ENCODE data around the gene S1PR1.

Gene S1PR1

DNA sequence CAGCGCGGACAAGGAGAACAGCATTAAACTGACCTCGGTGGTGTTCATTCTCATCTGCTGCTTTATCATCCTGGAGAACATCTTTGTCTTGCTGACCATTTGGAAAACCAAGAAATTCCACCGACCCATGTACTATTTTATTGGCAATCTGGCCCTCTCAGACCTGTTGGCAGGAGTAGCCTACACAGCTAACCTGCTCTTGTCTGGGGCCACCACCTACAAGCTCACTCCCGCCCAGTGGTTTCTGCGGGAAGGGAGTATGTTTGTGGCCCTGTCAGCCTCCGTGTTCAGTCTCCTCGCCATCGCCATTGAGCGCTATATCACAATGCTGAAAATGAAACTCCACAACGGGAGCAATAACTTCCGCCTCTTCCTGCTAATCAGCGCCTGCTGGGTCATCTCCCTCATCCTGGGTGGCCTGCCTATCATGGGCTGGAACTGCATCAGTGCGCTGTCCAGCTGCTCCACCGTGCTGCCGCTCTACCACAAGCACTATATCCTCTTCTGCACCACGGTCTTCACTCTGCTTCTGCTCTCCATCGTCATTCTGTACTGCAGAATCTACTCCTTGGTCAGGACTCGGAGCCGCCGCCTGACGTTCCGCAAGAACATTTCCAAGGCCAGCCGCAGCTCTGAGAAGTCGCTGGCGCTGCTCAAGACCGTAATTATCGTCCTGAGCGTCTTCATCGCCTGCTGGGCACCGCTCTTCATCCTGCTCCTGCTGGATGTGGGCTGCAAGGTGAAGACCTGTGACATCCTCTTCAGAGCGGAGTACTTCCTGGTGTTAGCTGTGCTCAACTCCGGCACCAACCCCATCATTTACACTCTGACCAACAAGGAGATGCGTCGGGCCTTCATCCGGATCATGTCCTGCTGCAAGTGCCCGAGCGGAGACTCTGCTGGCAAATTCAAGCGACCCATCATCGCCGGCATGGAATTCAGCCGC is 2.5 kb downstream of the S1PR1 start (continued):
- TF ChIP-seq, protein P1, sequence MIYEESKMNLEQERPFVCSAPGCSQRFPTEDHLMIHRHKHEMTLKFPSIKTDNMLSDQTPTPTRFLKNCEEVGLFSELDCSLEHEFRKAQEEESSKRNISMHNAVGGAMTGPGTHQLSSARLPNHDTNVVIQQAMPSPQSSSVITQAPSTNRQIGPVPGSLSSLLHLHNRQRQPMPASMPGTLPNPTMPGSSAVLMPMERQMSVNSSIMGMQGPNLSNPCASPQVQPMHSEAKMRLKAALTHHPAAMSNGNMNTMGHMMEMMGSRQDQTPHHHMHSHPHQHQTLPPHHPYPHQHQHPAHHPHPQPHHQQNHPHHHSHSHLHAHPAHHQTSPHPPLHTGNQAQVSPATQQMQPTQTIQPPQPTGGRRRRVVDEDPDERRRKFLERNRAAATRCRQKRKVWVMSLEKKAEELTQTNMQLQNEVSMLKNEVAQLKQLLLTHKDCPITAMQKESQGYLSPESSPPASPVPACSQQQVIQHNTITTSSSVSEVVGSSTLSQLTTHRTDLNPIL (CRISPR knock-in tag; IDR thresholded peaks at IDR 0.05; ENCODE audit: low read depth): no peak
- TF ChIP-seq ARNTL (CRISPR knock-in tag; IDR thresholded peaks at IDR 0.05; ENCODE audit: borderline replicate concordance, low read depth): no peak

DNA sequence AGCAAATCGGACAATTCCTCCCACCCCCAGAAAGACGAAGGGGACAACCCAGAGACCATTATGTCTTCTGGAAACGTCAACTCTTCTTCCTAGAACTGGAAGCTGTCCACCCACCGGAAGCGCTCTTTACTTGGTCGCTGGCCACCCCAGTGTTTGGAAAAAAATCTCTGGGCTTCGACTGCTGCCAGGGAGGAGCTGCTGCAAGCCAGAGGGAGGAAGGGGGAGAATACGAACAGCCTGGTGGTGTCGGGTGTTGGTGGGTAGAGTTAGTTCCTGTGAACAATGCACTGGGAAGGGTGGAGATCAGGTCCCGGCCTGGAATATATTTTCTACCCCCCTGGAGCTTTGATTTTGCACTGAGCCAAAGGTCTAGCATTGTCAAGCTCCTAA is 3.2 kb downstream of the S1PR1 start:
- no peak for ATAC-seq
- TF ChIP-seq OSR1 (CRISPR knock-in tag; IDR thresholded peaks at IDR 0.05): no peak
- no peak for TF ChIP-seq ZNF8 (CRISPR knock-in tag; IDR thresholded peaks at IDR 0.05)
- no peak for TF ChIP-seq CSDC2 (CRISPR knock-in tag; IDR thresholded peaks at IDR 0.05)
- TF ChIP-seq, protein P2, sequence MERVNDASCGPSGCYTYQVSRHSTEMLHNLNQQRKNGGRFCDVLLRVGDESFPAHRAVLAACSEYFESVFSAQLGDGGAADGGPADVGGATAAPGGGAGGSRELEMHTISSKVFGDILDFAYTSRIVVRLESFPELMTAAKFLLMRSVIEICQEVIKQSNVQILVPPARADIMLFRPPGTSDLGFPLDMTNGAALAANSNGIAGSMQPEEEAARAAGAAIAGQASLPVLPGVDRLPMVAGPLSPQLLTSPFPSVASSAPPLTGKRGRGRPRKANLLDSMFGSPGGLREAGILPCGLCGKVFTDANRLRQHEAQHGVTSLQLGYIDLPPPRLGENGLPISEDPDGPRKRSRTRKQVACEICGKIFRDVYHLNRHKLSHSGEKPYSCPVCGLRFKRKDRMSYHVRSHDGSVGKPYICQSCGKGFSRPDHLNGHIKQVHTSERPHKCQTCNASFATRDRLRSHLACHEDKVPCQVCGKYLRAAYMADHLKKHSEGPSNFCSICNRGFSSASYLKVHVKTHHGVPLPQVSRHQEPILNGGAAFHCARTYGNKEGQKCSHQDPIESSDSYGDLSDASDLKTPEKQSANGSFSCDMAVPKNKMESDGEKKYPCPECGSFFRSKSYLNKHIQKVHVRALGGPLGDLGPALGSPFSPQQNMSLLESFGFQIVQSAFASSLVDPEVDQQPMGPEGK (CRISPR knock-in tag; IDR thresholded peaks at IDR 0.05; ENCODE audit: borderline replicate concordance): no peak
- TF ChIP-seq ISL1 (CRISPR knock-in tag; IDR thresholded peaks at IDR 0.05): no peak
- TF ChIP-seq ZFP3 (CRISPR knock-in tag; IDR thresholded peaks at IDR 0.05): no peak
- TF ChIP-seq RARB (CRISPR knock-in tag; IDR thresholded peaks at IDR 0.05): no peak
- no peak for TF ChIP-seq ZFP30 (CRISPR knock-in tag; IDR thresholded peaks at IDR 0.05)
- TF ChIP-seq ESRRG (CRISPR knock-in tag; IDR thresholded peaks at IDR 0.05): no peak
- TF ChIP-seq SNAI2 (CRISPR knock-in tag; IDR thresholded peaks at IDR 0.05): no peak
- no peak for TF ChIP-seq ZNF565 (CRISPR knock-in tag; conservative IDR thresholded peaks at IDR 0.05; ENCODE audit: low read depth)

DNA sequence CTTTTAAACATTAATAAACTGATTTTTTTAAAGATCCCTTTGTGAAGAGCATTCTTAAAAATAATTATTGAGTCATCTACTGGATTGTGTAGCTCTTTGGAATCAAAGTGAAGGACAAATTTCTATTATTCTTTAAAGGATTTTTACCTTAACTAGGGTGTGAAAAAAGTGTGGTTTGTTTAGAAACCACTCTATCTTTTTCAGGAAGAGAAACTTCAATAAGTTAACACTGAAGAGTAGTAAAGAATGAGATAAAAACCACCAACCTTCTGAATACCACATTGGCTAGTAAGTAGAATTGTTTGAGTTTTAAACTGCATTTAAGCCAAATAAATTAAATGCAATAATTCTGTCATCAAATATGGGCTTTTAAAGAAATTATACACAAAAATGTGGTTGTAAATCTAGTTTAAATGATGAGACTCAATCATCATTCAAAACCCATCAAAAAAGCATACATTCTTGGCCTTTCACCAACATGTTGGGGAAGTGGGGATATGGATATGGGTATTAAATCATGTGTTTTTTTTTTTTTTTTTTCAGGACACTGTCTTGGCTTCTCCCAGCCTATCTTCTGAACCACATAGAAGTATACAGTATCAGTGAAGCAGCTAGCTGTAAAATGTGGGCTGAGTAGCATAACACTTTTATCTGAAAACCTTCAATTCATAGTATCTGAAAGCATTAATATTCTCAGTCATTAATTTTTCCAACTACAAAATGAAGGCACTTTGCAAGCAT is 4.8 kb downstream of the S1PR1 start:
- no peak for ATAC-seq
- TF ChIP-seq ISL1 (CRISPR knock-in tag; IDR thresholded peaks at IDR 0.05): 0 out of 2 replicates have a peak, but pooled peaks have one; percentile 30
- no peak for TF ChIP-seq TCF4 (CRISPR knock-in tag; IDR thresholded peaks at IDR 0.05; ENCODE audit: borderline replicate concordance)

DNA sequence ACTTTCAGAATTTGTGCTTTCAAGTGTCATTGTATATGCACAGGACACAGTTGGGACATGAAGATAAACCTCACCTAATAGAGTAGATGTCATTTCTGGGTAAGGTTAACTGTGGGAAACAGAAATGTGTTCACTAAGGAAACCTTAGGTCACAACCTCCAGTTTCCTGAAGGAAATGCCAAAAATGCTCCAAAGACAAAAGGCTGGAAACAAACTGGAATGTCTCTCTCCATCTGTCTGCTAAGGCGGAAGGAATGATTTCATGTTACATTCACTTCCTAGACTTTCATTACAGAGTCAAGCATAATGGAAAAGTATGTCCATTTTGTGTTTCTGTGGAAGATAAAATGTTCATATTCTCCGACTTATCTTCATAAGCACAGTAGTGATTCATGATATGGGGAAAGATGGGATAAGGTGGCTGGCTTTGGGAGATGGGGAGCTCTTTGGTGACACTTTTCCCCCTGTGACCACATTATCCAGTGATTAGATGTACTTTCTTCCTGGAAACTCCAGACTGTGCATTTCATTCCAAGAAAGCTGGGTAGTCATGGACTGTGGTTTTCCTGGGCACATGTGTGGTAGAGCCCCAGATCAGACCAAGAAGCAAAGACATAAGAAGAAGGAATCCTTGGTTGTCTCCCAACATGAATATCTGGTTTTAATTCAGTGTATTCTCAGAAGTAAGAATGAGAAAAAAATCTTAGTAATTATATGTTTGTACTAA is 5.7 kb downstream of the S1PR1 start:
- TF ChIP-seq TCF4 (CRISPR knock-in tag; IDR thresholded peaks at IDR 0.05; ENCODE audit: borderline replicate concordance): no peak
- TF ChIP-seq, protein P1 (CRISPR knock-in tag; IDR thresholded peaks at IDR 0.05; ENCODE audit: low read depth): no peak
- ATAC-seq: no peak

DNA sequence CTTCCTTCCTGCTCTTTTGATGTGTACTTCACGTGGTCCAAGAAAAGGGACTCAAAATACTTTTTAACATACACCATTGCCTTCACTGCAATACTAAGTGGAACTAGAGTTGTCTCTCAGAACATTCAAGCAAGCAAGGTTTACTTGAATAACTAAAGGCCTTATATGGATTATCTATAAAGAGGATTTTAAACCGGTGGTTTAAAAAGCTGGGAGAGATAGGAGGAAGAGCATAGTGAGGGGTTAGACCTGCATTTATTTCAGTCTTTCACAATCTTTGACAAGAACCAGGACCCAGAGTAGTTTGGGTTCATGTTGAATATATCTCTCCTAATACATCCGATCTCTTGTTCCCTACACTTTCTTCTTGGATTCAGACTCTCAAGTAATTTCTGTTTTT is 6.9 kb downstream of the S1PR1 start:
- no peak for ATAC-seq
- TF ChIP-seq, protein P3, sequence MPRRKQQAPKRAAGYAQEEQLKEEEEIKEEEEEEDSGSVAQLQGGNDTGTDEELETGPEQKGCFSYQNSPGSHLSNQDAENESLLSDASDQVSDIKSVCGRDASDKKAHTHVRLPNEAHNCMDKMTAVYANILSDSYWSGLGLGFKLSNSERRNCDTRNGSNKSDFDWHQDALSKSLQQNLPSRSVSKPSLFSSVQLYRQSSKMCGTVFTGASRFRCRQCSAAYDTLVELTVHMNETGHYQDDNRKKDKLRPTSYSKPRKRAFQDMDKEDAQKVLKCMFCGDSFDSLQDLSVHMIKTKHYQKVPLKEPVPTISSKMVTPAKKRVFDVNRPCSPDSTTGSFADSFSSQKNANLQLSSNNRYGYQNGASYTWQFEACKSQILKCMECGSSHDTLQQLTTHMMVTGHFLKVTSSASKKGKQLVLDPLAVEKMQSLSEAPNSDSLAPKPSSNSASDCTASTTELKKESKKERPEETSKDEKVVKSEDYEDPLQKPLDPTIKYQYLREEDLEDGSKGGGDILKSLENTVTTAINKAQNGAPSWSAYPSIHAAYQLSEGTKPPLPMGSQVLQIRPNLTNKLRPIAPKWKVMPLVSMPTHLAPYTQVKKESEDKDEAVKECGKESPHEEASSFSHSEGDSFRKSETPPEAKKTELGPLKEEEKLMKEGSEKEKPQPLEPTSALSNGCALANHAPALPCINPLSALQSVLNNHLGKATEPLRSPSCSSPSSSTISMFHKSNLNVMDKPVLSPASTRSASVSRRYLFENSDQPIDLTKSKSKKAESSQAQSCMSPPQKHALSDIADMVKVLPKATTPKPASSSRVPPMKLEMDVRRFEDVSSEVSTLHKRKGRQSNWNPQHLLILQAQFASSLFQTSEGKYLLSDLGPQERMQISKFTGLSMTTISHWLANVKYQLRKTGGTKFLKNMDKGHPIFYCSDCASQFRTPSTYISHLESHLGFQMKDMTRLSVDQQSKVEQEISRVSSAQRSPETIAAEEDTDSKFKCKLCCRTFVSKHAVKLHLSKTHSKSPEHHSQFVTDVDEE (CRISPR knock-in tag; IDR thresholded peaks at IDR 0.05): no peak
